Right forelimb (tissue), 1 donor: ENCODE results near the gene POU2F3.
A peak's percentile ranks its signal among the peaks of the same experiment; 100 is the strongest.

Experiments
- DNase-seq: peaks from one replicate; pipeline ENCODE4 v3.0.0-alpha.2; 2018

POU2F3 gene

GRCh38 chr11:120326228-120326627 is 86.3 kb downstream of the POU2F3 start:
- no peak for DNase-seq

DNA sequence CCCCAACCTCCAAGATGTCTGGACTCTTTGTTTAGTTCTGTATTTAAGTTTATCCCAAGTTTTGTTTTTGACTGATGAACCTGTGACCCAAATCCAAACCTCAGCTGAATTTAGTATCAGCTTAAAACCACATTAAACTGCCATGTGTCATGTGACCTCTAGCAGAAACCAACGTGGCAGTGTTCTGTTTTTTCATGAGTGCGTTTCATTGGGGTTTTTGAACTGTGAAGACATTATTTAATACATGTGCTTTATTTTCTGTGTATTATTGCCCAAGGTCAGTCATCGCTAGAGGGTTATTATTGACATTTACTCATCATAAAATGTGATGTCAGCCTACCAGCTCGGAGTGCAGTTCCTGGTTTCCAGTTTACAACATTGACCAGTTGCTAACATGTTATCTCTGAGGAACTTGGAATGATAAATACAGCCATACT is 86.9 kb downstream of the POU2F3 start:
- no peak for DNase-seq

- no peak for DNase-seq
Observed at GRCh38 chr11:120327311-120327710, 87.4 kb downstream of the POU2F3 start.

DNA sequence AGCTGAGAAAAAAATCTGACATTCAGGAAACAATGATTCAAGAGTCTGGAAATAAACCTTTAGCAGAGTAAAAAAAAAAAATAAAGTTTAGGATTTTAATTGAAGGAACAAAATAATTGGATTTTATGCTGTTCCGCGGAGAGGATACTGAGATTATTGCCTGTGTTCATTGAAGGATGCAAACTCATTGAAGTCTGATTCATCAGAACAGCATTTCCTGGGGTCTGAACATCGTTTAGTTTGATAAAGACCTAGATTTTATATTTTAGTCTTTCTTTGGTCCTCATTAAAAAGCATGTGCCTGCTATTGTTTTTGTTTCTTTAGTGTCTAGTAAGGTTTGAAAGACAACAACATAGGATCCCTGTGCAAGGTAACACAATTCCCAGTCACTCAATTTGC is 89.6 kb downstream of the POU2F3 start:
- no peak for DNase-seq

DNA sequence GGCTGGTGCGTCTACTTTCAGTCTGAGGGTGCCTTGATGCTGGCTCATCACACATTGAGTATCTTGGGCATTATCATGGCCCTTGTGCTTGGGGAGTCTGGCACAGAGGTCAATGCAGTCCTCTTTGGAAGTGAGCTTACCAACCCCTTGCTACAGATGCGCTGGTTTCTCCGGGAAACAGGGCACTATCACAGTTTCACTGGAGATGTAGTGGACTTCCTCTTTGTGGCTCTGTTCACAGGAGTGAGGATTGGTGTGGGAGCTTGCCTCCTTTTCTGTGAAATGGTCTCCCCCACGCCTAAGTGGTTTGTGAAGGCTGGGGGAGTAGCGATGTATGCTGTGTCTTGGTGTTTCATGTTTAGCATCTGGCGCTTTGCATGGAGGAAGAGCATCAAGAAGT is 90.1 kb downstream of the POU2F3 start:
- DNase-seq, result no peak

DNA sequence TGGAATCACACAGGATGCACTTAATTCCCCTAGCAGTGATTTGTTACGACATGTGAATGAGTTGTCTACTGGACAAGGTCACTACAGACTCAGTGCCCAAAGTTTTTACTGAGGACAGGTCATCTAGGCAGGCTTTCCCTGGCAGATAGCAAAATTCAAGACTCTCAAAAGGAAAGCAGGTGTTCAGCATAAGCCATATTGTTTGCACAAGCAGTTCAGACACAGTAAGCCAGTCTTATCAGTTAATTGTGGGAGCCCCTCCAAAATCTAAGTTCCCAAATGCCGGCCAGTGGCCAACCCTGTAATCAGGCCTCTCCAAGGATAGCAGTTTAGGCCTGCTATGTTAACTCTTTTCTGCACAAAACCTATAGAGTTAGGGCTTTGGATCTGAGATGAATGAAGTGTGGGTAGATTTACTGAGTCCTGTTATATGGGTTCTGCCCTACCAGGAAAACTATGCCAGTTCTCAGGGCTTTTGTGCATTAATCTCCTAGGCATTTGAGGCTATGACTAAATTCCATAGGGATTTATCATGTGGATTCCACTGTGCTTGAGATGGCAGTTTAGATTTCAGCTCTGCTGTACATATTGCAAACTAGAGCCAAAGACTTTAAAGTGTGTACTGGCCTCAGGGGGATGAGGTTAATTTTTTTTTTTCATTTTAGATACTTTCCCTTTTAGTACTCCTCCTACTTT is 91.5 kb downstream of the POU2F3 start:
- DNase-seq, result no peak

DNA sequence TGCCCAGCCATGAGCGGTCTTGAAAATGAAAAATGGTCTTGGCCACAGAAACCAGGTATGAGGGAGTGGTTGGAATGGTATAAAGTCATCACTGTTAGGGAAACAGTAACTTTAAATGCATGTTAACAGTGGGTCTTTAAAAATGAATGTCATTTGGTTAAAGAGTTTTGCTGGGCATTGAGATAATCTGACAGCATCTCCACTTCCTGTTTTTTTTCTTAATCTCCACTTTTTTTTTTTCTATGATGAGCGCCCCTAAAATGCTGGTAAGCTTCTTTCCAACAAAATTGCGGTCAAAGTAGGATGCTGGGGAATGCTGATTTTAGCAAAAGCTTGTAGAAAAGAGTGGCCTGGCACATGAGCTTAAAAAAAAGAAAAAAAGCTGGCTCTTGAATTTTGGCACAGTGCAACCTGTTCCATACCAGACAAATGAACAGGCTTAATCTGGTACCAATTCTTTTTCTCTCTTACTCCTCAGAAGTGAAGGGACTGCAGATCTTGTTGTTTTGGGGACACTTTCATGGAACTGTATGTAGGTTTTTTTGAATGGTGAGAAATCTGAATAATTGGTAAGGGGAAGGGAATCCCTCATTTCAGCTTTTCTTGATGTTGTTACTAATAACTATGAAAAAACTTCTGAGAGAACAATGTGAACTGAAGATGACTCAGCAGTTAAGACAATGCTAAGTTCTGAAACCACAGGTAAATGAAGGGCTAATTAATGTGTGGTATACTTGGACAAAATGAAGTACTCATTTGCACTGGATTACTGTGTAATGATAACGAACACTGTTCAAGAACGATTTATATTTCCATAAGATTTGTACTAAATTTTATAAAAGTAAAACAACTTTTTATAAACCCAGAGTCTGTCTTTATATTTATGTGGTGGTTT is 93.1 kb downstream of the POU2F3 start:
- DNase-seq, result no peak

DNA sequence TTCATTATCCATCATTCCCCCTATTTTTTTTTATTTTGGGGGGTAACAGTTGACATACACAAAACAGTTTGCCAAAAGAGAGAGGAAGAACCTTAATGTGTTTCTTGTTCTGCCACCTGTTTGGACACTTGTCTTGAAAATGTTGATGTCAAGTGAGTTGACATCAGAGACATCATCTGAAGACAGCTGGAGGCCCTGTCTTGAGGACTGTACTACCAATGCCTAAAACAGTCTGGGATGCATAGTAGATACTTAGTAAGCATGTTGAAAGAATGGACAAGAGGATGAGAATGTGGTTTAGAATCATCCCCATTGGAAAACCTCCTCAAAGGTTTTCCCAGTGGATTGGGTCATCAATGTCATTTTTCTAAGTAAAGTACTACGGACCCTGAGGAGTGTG is 93.9 kb downstream of the POU2F3 start:
- no peak for DNase-seq

DNA sequence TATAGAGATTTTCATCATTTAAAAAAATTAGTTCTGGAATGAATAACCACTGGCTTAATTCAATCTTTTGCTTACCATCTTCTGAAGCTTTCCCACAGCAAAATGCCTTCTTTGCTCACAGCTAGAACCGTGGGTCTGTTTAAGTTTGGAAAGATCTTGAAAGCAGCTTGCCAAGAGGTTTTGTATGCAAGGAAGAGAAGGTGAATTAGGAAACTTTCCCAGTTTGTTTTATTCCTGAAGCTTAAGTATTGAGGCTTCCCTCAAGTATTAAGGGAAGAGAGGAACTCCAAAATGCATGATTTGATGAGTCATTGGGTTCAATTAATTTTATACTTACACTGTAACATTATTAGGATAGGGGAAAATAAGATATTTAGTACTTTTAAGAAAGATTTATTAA is 94.4 kb downstream of the POU2F3 start:
- no peak for DNase-seq

GRCh38 chr11:120334894-120335462 is 95.0 kb downstream of the POU2F3 start:
- DNase-seq, result peak; percentile 53

GRCh38 chr11:120335556-120335907 is 95.6 kb downstream of the POU2F3 start:
- no peak for DNase-seq

DNA sequence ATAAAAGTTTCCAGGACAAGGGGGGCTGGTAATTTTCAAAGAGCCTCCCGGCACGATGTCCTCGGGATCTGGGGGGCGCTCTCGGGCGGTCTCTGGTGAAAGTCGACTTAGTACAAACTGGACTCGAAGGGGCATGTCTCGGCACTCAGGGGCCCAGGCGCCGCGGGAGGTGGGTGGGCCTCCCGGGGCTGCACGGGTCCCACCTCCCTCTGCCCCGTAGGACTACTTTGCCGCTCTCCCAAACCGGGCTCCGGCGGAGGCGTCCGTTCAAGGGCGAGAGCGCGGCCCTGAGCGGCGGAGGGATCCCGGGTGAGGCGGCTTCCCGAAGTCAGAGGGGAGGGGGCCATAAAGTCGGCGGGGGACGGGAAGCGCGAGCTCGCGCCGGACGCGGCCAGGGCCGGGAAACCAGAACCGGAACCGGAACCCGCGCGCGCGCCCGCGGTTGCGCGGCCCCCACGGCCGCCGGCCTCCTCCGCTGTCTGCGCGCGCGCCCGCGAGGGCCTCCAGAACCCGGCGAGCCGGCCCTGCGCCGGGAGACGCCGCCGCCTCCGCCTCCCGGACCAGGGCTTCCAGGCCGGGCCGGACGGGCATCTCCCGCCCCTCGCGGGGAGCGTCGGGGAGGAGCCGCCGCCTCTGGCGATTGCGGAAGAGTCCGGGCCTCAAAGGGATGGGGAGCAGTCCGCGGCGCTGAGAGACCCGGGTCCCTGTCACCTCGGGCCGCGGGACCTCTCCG is 96.1 kb downstream of the POU2F3 start, which contains the start of gene ARHGEF12:
ARHGEF12 (plus strand) TSS at position 506 of the 733 bp plus-strand sequence. CDS start 831 bp downstream, outside the sequence.
- peak; percentile 97 for DNase-seq

DNA sequence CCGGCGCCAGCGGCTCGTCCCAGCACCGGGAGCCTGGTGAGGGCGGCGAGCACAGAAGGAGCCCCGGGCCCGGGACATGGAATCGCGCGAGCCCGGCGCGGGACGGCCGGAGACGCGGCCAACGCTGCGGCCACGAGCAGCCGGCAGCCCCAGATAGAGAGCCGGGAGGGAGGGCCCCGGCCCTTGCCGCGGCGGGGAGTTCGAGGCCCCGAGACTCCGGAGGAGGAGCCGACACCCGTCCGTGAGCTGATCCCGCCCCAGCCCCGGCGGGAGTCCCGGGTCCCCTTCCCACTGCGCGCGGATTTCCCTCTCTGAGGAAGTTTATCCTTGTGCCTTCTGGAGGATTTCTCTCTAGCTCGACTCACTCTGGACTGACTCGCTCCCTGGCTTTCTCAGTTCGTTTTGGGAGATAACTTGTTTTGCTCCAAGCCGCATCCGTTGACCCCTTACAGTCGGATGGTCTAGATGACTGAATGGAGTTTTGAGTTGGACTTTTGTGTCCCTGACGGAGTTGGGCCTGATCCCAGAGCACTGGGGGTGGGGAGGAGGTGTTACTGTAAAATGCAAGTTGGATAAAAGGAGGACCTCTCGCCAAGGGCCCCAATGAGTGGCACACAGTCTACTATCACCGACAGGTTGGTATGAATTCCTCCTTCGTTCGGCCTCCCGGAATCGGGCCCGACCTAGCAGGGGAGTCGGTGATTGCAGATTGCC is 96.9 kb downstream of the POU2F3 start:
- DNase-seq, result peak; percentile 76

- no peak for DNase-seq
Observed at GRCh38 chr11:120337355-120338106, 97.6 kb downstream of the POU2F3 start.

- no peak for DNase-seq
Observed at GRCh38 chr11:120338107-120338933, 98.4 kb downstream of the POU2F3 start.

DNA sequence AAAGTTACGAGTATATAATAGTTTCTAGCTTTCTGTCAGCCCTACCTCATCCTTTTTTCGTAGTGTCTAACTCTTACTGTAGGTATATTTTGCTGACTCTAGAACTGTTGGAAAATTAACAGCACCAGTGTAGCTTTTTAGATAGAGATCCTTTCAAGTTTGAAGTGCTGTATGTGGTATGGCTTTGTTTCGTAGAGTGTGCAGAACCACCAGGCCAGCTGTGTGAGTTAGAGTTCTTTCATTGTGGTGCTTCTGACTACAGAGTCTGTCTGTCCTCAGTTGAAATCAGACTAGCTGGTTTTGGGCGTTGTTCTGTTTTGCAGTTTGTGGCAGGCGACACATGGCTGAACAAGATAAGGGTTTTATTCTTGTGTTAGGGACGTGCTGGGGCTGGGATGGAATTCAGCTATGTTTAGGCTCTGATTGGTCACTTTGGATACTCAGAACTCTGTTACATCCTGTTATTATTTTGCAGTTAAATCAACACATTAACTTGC is 99.5 kb downstream of the POU2F3 start:
- DNase-seq, result no peak

DNA sequence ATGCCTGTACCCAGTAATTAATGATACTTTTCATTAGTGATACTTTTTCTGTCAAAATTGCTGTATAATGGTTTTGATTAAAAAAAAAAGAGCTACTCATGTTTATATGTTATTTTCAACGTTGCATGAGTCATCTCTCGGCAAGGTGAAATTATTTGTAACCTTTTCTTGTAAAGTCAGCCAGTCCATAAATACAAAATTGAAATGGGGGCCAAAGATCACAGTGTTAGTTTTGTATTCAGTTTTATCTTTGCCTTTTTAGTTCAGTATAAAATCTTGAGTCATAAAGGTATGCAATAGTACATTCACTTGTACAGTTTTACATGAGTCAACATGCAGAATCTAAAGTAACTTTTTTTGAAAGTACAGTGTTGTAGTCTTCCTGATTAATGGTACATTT is 100.6 kb downstream of the POU2F3 start:
- DNase-seq, result no peak

- no peak for DNase-seq
Observed at GRCh38 chr11:120342226-120342625, 102.3 kb downstream of the POU2F3 start.

GRCh38 chr11:120342678-120343077 is 102.7 kb downstream of the POU2F3 start:
- no peak for DNase-seq

DNA sequence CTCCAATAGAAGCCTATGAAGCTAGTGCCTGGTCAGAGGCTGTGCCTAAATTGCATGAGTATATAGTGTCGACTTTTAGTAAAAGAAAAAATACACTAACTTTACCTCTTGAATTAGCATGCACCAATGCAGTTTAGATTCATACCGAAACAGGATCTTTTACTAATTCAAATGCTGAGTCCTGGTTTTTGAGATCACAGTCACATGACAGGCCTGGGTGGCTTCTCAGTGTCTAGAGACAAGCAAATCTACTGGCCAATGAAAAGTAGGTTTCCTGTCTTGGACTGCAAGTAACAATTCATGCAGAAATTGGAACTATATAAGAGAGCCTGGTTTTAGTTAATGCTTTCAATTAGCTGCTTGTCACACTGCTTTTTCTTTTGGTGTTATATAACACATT is 103.5 kb downstream of the POU2F3 start:
- DNase-seq, result no peak
